Prostate gland (tissue), 2 donors: ENCODE results near the gene EVI5. TPM values are rescaled to one million over a fixed set of nuclear protein-coding genes. Genes with fewer than 3 reads are reported as not detected.
"Not testable (repeated sequence)": the region's sequence is repeated elsewhere in the genome, so short reads cannot be mapped to it uniquely, and the experiment has no call there.

Source experiments
- DNase-seq: peaks from one replicate; pipeline ENCODE4 v3.0.0-alpha.2; 2019; ENCODE audit warnings: low spot score
- H3K27ac ChIP-seq, 2 donors: fragments of 200-600 bp; sonication (generic); 2 replicates each; pipeline ENCODE4 v1.5.1; 2017 to 2019
- H3K27me3 ChIP-seq: fragments of 200-600 bp; sonication (generic); replicated peaks from 2 replicates; pipeline ENCODE4 v1.5.1; 2019; ENCODE audit not compliant: insufficient read depth
- H3K36me3 ChIP-seq, 2 donors: fragments of 200-600 bp; sonication (generic); 1 replicate in 1 of 2; 2 replicates in 1 of 2; pipeline versions ENCODE4 v1.5.1 to v1.8.1; 2017 to 2019
- H3K4me1 ChIP-seq: fragments of 200-600 bp; sonication (generic); replicated peaks from 2 replicates; pipeline ENCODE4 v1.5.1; 2019
- H3K4me3 ChIP-seq, 2 donors: fragments of 200-600 bp; sonication (generic); 2 replicates each; pipeline ENCODE4 v1.5.1; 2017 to 2019
- H3K9me3 ChIP-seq: fragments of 200-600 bp; sonication (generic); 2 replicates; pipeline ENCODE4 v1.5.1; 2017
- CTCF ChIP-seq, 4 experiments: fragments of 200-600 bp in 2 of 4; fragments of 450-650 bp in 2 of 4; sonication (generic) in 2 of 4; IDR thresholded peaks; 1 replicate in 3 of 4; 2 replicates in 1 of 4; pipeline ENCODE4 v1.5.1; 2016 to 2019; ENCODE audit warnings: antibody characterized with exemption in 4 of 4, mild to moderate bottlenecking in 2 of 4, moderate library complexity in 2 of 4
- POLR2A ChIP-seq: fragments of 450-650 bp; IDR thresholded peaks from one replicate; pipeline ENCODE4 v1.6.1; 2016; ENCODE audit warnings: antibody characterized with exemption, mild to moderate bottlenecking
- POLR2AphosphoS5 ChIP-seq: sonication (generic); formaldehyde crosslinking; IDR thresholded peaks from one replicate; pipeline ENCODE4 v1.6.1; 2017; ENCODE audit warnings: antibody characterized with exemption
- WGBS: methylation state at CpG from one replicate; pipeline ENCODE4 v1.1.5; 2018; 5-methylcytosine and 5-hydroxymethylcytosine counted together
- intact Hi-C: fragments of 100-400 bp; cut with DNase I; formaldehyde crosslinking; loops from one replicate; pipeline ENCODE4 v1.14.2; 2022
- total RNA-seq, 2 donors: library from RNA; depleted of rRNA; stranded (reverse); fragments of >200 nt; gene quantifications; one replicate each; pipeline ENCODE4 v1.1.0, GENCODE V29; 2016

EVI5 gene
- total RNA-seq, 2 donors from 2014 or later = 22.2 to 38.6 TPM

DNA sequence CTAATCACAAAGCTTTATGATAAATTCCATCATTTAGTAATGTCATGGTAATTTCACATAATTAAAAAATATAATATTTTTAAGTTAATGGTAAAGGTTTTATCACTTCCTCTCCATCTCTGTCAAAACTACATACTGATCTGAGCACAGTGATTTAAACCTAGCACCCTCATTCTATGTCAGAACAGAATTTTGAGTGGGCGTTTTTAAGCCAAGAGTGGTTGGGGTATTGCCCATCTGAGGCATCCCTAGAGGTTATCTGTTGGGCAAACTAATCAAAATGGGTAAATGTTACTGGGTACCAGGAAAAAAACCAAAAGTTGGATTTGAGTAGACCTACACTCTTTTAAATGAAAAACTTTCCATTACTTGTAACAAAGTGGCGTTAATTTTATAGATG lies 197.5 kb downstream of the EVI5 start:
- H3K36me3 ChIP-seq = no peaks in the 10 kb centered on the region
- H3K4me1 ChIP-seq = no peaks in the 10 kb centered on the region
- intact Hi-C loops = no loop called here
- TF ChIP-seq CTCF (IDR thresholded peaks at IDR 0.05) = no peak
- no peak for TF ChIP-seq POLR2AphosphoS5
- TF ChIP-seq POLR2A = no peak
- no peak for DNase-seq
- no peak overlapping the region for H3K27ac ChIP-seq
- no peaks in the 10 kb centered on the region for H3K9me3 ChIP-seq
- H3K4me3 ChIP-seq = no peak overlapping the region
- 98% methylated on average over 2 of the region's 2 CpGs for WGBS
- H3K27me3 ChIP-seq = no peaks in the 10 kb centered on the region

- DNase-seq = no peak
- no peaks in the 10 kb centered on the region for H3K36me3 ChIP-seq
- H3K27me3 ChIP-seq = no peaks in the 10 kb centered on the region
- H3K9me3 ChIP-seq = no peaks in the 10 kb centered on the region
- intact Hi-C loops = no loop called here
- no peak overlapping the region for H3K4me3 ChIP-seq
- no peaks in the 10 kb centered on the region for H3K4me1 ChIP-seq
- TF ChIP-seq CTCF (IDR thresholded peaks at IDR 0.05) = no peak
- no peak for TF ChIP-seq POLR2A
- no peak overlapping the region for H3K27ac ChIP-seq
Observed at GRCh38 chr1:92585831-92586230, 199.1 kb downstream of the EVI5 start.

DNA sequence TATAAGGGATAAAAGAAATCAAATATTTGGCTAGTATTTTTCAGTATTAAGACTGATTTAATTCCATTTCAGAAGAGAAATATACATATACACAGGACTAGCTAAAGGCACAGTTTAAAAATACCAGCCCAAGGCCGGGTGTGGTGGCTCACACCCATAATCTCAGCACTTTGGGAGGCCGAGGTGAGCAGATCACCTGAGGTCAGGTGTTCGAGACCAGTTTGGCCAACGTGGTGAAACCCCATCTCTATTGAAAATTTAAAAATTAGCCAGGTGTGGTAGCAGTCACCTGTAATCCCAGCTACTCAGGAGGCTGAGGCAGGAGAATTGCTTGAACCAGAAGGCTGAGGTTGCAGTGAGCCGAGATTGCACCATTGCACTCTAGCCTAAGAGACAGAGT lies 200.1 kb downstream of the EVI5 start:
- H3K4me1 ChIP-seq, H3K4me3 ChIP-seq, intact Hi-C loops, H3K36me3 ChIP-seq, H3K27ac ChIP-seq, H3K9me3 ChIP-seq, DNase-seq, H3K27me3 ChIP-seq: not testable (repeated sequence)
- 91% methylated on average over 5 of the region's 5 CpGs for WGBS

- Histone ChIP-seq H3K4me1 (no peaks in the 10 kb centered on the region), H3K27me3 (no peaks in the 10 kb centered on the region), H3K4me3 (no peak overlapping the region), H3K36me3 (no peaks in the 10 kb centered on the region), H3K9me3 (no peaks in the 10 kb centered on the region), H3K27ac (no peak overlapping the region)
- intact Hi-C loops = no loop called here
- DNase-seq = no peak
- TF ChIP-seq CTCF (IDR thresholded peaks at IDR 0.05) (no peak), POLR2AphosphoS5 (no peak), POLR2A (no peak)
- WGBS = 83% methylated on average over 7 of the region's 7 CpGs
Observed at GRCh38 chr1:92583821-92584760, 200.8 kb downstream of the EVI5 start.

DNA sequence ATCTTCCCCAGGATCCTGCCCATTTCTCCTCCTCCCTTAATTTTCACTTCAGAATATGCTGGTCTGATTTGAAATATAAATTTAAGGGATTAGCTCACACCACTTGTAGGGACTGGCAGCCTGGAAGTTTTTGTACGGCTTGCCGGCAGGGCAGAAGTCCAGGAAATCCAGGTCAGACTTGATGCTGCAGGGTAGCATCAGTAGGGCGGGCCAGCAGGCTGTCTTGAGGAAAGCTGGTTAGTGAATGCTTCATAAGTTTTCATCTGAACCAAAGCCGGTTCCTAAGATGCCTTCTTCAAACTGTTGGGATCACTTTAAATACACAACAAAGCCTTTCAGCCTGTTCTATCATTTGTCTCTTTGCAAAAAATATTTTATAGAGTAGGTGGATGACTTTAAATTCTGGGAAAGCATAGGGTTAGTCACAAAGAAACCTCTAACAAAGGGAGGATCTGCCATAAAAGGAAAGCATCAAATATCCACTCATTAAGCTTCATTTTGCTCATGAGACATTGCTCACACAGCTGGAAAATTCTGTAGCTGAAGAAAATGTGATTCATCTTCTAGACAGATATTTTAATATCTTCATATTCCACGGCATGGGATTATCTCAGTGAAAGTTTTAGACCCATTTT lies 207.5 kb downstream of the EVI5 start:
- no peaks in the 10 kb centered on the region for H3K9me3 ChIP-seq
- H3K27me3 ChIP-seq = no peaks in the 10 kb centered on the region
- no peaks in the 10 kb centered on the region for H3K36me3 ChIP-seq
- H3K4me3 ChIP-seq = no peak overlapping the region
- WGBS = 55% methylated on average over 5 of the region's 5 CpGs
- H3K4me1 ChIP-seq = no peaks in the 10 kb centered on the region
- intact Hi-C loops = no loop called here
- H3K27ac ChIP-seq = no peak overlapping the region
- no peak for TF ChIP-seq POLR2A
- TF ChIP-seq POLR2AphosphoS5 = no peak
- no peak for TF ChIP-seq CTCF (IDR thresholded peaks at IDR 0.05)
- DNase-seq = no peak
